ENCODE data around the gene P4HTM.

The P4HTM gene

GRCh38 chr3:48945432-48945831 is 44.6 kb upstream of the P4HTM start (continued):
- no peak for TF ChIP-seq ZNF561 (tag by site-specific recombination; IDR thresholded peaks at IDR 0.05; ENCODE audit: borderline replicate concordance)

- TF ChIP-seq PRDM6 (tag by site-specific recombination; IDR thresholded peaks at IDR 0.05) (no peak), ZNF362 (tag by site-specific recombination; IDR thresholded peaks at IDR 0.05) (no peak), MYNN (tag by site-specific recombination; IDR thresholded peaks at IDR 0.05; ENCODE audit: borderline replicate concordance) (no peak), ZNF596 (tag by site-specific recombination; IDR thresholded peaks at IDR 0.05) (no peak), ZSCAN4 (tag by site-specific recombination; IDR thresholded peaks at IDR 0.05) (no peak), ZBTB7A (tag by site-specific recombination; IDR thresholded peaks at IDR 0.05; ENCODE audit: low read depth) (no peak), KLF16 (tag by site-specific recombination; IDR thresholded peaks at IDR 0.05) (no peak), PRDM1 (tag by site-specific recombination; IDR thresholded peaks at IDR 0.05) (no peak)
- Histone ChIP-seq H3K4me1 (ENCODE audit: control insufficient read depth, insufficient read depth, low read length) (no peaks in the 10 kb centered on the region; the same call in 1 of the 2 replicates), H3K4me3 (ENCODE audit: low read depth, low read length) (no peak overlapping the region), H3K36me3 (ENCODE audit: control insufficient read depth in 2 of 2, insufficient read depth in 1 of 2, low read length in 2 of 2) (peaks cover 0 to 21% of the 10 kb centered on the region in 2 experiments; a peak in 2 of 3 replicates), H3K9me3 (ENCODE audit: control insufficient read depth, insufficient read depth, low read depth, low read length) (no peaks in the 10 kb centered on the region), H3K27ac (ENCODE audit: extremely low read depth, low read depth, low read length) (no peak overlapping the region)
- ChIA-PET CTCF (no interaction called here), POLR2A (no interaction called here)
Observed at GRCh38 chr3:48945891-48946549, 44.0 kb upstream of the P4HTM start.

- ChIA-PET POLR2A (no interaction called here), CTCF (interaction anchor here (0.6 to 1.5 kb wide), 2 partner anchors 17 to 38 kb away, joined by 3 read pairs; no protein-coding TSS in a partner anchor)
- peaks cover 0 to 23% of the 10 kb centered on the region in 2 experiments; a peak in 2 of 3 replicates for H3K36me3 ChIP-seq (ENCODE audit: control insufficient read depth in 2 of 2, insufficient read depth in 1 of 2, low read length in 2 of 2)
- no peaks in the 10 kb centered on the region; the same call in 1 of the 2 replicates for H3K4me1 ChIP-seq (ENCODE audit: control insufficient read depth, insufficient read depth, low read length)
- no peak overlapping the region for H3K27ac ChIP-seq (ENCODE audit: extremely low read depth, low read depth, low read length)
- no peak for TF ChIP-seq ZNF26 (tag by site-specific recombination; IDR thresholded peaks at IDR 0.05)
- TF ChIP-seq ZNF10 (tag by site-specific recombination; IDR thresholded peaks at IDR 0.05), result no peak
- no peak for TF ChIP-seq SCRT1 (tag by site-specific recombination; IDR thresholded peaks at IDR 0.05; ENCODE audit: borderline replicate concordance)
- 0 out of 2 replicates have a peak, but pooled peaks have one; percentile 10 for TF ChIP-seq ZBTB17 (tag by site-specific recombination; IDR thresholded peaks at IDR 0.05)
- no peak for TF ChIP-seq ZNF645 (tag by site-specific recombination; IDR thresholded peaks at IDR 0.05)
- H3K9me3 ChIP-seq (ENCODE audit: control insufficient read depth, insufficient read depth, low read depth, low read length), result no peaks in the 10 kb centered on the region
- H3K4me3 ChIP-seq (ENCODE audit: low read depth, low read length), result no peak overlapping the region
Observed at GRCh38 chr3:48949376-48949717, 40.7 kb upstream of the P4HTM start.

All from HEK293 (cell line).